GM19397 (cell line): ENCODE measurements around the gene RD3L.
"Not testable (repeated sequence)": the region's sequence is repeated elsewhere in the genome, so short reads cannot be mapped to it uniquely, and the experiment has no call there.

Experiments used
- ATAC-seq: cut with Tn5 transposase; IDR thresholded peaks from one replicate; pipeline ENCODE4 v1.9.1; 2021; ENCODE audit warnings: mild to moderate bottlenecking, moderate library complexity; ENCODE audit not compliant: unreplicated experiment

The RD3L gene

DNA sequence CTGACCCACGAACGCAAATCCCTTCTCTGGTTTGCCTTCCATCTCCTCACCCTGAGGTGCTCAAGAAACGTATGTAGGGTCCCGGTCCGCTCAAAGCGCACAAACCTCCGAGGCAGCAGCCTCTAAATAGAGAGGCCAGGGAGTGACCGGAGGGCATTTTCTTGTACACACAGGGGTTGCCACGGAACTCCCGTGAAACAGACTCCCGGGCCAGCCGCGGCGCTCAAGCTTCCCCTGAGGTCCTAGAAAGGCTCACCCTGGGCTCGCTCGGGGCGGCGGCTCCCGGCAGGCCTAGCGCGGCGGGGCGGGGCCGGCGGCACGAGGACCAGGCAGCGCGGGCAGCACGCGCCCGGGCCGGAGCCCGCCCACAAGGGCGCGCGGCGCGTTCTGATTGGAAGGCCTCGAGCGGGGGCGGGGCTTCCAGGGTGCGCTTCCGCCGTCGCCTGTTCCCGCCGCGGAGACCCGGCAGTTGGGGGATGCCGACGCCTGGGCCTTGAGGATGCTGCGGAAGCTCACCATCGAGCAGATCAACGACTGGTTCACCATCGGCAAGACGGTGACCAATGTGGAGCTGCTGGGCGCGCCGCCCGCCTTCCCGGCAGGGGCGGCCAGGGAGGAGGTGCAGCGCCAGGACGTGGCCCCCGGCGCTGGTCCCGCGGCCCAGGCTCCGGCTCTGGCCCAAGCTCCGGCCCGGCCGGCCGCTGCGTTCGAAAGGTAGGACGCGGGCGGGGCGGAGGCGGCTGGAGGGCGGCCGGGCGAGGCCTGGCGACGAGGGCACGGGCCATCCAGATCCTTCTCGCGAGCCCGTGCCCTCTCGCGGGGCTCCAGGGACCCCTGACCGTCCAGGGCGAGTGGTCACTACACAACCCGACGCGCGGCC, 14.1 kb downstream of the RD3L start, which contains the start of gene TDRD9:
Gene TDRD9 (plus strand): TSS at position 446 of the 880 bp plus-strand sequence. CDS start 54 bp downstream, at position 500.
- no peak for ATAC-seq

DNA sequence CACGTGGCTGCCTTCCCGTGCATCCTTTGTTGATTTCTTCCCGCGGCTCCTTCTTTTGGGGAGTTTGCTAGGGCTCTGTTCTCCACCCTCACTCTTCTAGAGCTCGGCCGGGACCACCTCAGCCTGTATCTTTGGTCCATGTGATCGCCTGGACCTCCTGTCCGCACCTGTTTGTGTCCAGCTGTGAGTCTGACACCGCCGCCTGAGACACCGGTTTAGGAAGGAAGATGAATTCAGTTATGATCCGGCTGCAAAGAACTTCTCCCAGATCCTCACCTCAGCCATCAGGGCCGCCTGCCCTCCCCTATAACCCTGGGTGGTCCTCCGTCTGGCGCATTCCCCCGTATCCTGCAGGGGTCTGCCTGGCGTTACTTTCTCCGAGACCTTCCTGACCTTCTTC, 14.8 kb downstream of the RD3L start:
- ATAC-seq: no peak

DNA sequence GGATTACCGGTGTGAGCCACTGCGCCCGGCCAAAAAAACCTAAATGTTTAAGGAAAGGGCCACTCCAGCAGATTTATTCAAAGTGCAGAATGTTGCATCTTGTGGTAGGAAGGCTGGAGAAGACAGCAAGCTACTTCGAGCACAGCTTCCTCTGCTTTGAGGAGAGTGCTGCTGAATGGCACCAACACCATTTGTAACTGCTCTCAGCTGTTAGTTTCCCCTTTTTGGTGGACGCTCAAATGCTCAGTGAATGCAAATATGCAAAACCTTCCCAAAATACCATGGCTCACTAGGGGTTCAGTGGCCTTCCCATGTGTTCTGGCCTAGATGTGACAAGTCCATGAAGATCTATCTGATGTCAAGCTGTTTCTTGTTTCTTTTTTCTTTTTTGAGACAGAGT, 17.0 kb downstream of the RD3L start:
- no peak for ATAC-seq

DNA sequence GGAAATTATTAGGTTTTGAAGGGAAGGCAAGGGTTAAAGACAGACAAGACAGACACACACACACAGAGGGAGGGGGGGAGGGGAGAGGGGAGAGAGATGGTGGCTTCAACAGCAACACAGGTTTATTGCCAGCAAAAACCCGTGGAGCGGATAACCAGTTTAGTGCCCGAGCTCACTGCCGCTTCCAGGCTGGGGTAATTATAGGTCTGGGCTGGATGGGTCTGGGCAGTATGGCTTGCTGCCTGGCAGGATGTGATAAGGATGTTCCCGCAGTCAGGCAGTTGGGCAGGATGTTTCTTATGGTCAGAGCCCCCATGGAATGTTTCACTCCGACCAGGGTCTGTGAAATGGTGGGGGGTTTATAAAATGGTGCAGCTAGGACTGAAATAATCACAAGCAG, 18.5 kb downstream of the RD3L start:
- no peak for ATAC-seq

DNA sequence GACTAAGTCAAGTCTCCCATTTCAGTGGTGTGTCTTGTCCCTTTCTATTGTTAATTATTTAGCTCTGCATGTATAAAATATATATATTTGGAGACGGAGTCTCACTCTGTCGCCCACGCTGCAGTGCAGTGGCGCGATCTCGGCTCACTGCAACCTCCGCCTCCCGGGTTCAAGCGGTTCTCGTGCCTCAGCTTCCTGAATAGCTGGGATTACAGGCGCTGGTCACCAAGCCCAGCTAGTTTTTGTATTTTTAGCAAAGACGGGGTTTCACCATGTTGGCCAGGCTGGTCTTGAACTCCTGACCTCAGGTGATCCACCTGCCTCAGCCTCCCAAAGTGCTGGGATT, 20.5 kb downstream of the RD3L start:
- not testable (repeated sequence) for ATAC-seq

DNA sequence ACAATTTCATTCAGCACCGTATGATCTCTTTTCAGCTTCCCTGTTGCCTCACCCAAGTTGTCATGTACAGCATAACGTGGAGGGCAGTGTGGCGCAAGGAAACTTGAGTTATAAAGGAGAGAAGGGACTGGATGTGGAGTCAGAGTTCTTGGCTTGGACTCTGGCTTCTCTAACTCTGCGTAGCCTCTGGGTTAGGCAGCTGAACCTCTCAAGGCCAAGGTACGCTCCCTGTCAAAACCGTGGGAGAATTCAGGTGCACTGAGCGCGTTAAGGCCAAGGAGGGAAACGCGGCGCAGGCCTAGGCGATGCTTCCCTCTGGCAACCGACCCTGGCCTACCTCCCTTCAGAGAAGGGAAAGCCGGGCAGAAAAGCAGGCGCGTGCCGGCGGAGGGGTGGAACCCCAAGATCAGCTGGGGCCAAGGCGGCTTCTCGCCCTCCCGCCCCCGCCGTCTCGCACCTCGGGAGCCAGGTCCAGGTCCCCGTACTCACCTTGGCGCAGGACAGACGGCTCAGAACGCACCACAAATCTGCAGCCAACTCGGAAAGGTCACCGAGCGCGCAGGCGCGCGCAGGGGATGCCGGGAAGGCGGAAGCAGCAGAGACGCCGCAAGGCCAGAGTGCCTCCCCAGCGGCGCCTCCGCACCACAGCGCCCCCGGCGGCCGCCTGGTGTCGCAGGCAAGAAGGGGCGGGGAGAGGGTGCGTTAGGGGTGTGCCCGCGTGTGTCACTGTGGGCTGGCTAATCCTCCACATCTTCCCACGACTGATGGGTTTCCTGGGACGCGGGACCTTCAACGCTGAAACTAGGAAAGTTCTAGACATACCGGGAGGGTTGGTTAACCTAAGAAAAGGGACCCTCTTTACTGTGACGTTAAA, 21.1 kb downstream of the RD3L start:
- peak; percentile 93 for ATAC-seq

DNA sequence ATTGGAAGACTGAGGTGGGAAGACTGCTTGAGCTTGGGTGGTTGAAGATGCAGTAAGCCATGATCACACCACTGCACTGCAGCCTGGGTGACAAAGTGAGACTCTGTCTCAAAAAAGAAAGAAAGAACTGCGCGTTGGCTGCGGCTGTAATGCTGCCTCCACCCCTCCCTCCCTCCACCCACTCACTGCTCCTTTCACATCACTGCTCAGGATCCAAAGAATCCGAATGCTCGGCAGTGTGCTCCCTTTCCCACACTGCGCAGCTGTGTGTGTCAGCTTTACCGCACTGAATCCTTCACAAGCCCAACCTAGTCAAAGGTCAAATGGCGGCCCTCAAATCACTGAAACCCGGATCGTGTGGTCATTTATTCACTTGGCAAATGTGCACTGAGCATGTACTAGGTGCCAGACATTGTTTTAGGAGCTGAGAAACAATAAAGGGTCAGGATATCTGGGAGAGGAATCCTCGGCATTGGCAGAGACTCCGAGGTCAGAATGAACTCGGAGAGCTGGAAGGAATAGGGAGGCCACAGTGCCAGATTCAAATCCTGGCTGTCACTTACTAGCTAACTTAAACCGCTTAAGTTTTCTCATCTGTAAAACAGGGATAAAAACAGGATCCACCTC, 25.6 kb downstream of the RD3L start:
- no peak for ATAC-seq

DNA sequence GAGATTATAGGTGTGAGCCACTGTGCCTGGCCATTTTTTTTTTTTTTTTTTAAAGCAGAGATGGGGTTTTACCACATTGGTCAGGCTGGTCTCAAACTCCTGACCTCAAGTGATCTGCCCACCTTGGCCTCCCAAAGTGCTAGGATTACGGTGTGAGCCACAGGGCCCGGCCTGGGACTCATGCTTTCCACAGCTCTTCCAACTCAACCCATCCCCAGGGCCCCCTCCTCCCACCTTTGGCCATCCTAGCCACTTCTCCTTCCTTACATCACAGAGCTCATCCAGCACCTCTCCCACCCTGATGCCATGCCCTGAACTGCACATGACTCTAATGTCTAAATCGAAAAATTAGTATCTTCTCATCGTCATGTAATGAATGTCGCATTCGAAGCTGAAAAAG, 26.7 kb downstream of the RD3L start:
- no peak for ATAC-seq

DNA sequence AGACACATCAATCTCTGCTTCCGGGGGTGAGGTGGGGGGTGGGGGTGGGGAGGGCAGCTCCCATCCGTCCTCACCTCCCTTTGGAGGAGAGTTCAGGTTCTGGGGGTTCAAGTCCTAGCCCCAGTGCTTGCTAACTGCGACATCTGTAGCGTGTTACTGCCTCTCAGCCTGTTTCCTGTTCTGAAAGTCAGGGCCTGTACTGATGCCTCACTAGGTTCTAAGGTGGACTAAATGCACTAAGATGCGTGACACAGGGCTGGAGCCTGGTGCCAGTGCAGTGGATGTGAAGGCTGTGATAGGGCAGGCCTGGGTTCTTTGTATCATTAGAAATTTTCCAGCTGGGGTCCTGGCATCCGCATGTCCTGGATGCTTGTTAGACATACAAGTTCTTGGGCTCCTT, 31.3 kb downstream of the RD3L start:
- ATAC-seq: no peak

DNA sequence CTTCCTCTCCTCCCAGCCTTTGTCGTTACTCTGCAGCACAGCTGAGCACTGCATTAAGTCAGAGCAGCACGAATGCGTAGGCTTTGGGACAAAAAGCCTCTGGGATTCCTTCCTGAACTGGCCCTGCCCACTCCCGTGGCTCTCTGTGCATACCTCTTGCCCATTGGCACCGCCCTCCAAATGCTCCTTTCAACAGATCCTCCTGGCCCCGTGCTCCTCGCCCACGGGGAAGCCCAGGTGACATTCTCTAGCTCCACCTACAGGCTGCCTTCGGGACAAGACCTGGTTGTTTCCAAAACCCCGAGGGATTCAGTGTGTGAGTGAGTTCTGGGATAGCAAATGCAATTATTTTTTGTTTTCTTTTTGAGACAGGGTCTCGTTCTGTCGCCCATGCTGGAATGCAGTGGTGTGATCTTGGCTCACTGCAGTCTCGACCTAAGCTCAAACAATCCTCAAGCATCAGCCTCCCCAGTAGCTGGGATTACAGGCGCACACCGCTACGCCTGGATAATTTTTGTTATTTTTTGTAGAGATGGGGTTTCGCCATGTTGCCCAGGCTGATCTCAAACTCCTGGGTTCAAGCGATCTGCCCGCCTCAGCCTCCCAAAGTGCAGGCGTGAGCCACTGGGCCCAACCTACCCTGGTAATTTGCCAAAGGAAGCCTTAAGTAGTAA, 31.9 kb downstream of the RD3L start:
- ATAC-seq: no peak

DNA sequence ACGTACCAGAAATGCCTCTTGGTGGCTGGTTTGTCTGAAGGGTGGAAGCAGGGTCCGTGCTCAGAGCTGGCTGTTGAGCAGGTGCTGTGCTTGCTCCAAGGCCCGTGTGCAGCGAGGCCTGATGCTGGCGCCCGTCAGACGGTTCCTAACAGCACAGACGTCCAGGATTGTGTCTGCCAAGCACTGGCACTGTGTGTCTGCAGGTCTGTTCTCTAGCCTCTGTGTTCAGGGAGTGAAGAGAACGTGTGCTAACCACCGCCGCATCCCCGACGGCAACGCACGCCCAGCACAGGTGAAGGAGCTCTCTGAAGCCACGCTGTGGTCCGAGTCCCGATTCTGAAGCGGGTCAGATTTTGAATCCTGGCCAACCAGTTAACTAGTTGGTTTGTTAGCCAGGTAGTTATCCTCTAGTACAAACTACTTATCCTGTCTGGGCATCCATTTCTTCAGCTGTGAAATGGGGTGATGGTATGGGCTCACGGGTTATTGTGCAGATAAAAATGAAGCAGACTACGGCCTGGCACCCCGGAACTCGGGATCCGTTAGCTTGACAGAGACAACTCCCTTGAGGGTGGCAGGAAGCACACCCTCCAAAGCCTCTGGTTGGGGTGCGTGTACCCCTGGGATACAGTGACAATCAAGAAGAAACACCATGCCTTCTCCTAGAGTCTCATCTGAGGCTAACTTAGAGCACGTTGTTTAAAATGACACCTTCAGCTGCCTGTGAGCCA, 32.6 kb downstream of the RD3L start:
- ATAC-seq: no peak

DNA sequence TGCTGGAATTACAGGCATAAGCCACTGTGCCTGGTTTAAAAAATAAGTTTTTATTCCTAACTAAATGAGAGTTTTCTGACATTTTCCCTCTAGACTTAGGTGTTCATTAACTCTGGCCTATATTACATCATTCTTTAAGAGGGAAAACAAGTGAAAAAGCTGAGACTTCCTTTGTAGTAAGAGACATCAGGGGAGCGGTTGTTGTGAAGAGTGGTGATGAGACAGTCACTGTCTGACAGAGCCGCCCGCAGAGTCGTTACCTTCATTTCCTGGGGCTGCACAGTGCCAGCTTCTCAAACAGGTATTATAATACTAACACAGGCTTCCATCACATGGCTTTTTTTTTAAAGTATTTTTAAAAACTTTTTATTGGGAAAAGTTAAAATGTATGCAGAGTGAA, 33.7 kb downstream of the RD3L start:
- ATAC-seq: no peak

DNA sequence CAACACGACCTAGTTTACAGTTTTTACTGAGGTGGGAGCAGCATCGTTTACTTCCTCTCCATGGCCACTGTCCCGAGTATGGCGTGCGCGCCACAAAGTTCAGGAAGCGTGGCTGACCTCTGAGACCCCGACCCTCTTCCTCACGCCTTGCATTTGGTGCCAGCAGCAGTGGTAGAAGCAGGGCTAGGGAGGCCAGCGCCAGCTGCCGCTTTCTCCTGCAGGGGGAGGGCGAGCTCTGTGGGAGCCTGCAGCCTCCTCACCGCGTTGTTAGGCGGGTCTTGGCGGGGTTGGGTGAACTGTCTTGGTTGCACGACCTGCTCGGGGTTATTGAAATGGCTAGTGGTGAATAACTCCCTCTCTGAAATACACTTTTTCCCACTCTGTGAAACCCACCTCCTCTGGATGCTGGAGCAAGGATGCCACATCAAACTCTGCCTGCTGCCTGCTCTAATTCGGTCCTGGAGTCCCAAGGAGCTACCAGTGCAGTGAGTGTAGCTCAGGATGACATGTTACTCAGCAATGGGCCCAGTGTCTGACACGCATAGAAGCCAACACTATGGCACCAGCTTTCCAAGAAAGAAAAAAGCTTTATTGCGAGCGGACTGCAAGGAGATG, 36.4 kb downstream of the RD3L start:
- ATAC-seq: no peak

DNA sequence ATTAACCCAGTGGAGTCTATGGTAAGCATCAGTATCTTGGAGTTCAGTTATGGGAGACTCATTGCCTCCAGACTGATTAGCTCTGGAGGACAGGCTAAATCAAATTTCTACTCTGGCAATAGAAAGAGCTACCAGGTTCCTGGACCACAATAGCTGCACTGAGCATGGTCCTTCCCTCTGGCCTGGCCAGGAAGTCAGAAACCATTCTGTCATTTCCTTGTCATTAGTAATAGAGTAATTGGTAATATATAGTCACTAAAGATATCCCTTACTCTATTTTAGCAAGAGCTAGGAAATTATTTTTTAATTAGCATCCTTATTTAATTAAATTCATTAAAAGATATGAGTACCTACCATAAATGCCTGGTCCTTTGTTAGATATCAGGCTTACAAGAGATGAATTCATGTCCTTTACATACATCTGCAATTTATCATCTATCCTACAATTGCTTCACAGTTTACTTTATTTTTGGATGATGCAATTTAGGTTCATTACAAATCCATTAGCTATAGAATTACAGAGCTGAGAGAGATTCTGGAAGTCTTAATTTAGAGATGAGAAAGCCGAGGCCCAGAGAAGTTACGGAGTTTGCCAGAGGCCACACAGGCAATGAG, 37.7 kb downstream of the RD3L start:
- no peak for ATAC-seq

DNA sequence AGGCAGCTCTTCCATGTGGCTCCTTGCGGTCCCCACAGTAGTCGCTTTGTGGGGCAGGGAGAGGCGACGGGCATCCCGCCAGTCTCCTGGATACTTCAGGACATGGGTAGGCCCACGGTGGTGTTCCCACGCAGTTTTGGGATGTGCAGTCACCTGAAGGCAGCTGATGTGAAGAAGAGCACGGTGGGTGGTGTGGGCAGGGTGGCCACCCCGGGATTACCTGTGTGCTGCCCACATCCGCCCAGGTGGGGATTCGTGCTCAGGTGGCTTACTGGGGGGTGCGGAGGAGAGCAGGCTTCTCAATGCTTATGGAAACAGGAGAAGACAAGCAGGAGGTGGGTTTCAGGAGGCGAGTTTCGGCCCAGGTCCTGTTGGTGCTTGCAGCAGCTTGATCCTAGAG, 42.5 kb downstream of the RD3L start:
- no peak for ATAC-seq

DNA sequence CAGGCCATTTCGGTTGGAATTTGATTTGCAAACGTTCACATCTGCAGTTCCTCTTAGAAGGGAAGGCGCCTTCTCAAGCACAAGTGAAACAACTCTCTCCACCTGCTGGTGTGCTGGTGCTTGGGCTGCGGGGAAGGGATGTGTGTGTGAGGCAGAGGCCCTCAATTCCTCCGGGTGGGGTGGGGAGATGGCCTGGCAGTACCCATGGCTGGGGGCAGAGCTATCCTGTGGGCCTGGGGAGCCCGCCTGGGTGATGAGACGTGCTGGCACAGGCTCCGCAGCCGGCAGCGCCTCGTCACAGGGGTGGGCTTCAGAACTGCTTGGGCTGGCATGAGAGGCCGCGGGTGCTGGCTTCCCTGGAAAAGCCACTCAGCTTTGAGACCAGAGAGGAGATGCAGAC, 43.0 kb downstream of the RD3L start:
- no peak for ATAC-seq

DNA sequence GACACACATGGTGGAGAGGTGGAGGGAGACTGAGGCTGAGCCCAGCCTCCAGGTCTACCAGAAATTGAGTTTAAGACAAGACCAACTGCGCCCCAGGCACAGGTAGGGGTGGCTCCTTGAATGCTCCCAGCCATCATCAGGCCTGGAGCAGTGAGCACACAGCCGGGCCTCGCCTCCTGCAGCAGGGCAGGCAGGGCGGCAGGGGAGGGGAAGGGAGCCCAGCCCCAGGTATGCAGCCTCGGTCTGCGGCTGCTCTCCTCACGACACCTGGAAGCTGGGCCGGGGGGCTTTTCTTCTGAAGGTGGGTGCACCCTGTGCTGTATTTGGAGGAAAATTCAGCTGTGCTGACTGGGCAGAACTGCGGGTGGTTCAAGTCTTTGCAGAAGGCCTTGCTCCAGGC, 43.6 kb downstream of the RD3L start:
- ATAC-seq: no peak

DNA sequence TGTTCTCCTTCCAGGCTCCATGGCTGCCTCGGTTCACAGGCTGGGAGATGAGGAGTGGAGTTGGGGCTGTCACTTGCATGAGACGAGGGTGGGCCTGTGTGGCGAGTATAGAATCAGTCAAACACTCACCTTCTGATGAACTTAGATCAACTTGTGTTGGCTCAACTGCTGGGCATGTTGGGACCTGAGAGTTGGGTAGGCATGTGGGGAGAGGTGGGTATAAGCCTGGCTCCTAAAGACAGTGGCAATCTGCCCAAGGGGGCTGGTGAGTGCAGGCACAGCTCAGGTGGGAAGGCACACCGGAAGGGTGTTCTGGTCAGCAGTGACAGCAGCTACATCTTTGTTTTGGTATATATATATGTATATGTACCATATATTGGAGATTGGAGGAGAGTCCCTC, 44.1 kb downstream of the RD3L start:
- ATAC-seq: no peak
